H1 (cell line): ENCODE data around the gene S1PR2. TPM values are rescaled to one million over a fixed set of nuclear protein-coding genes. Genes with fewer than 3 reads are reported as not detected.
A peak's percentile ranks its signal among the peaks of the same experiment; 100 is the strongest.

Experiments
- ATF2 ChIP-seq: IDR thresholded peaks from 2 replicates; pipeline ENCODE4 v1.6.1; 2012; ENCODE audit warnings: low read length, inconsistent platforms
- BCL11A ChIP-seq, 2 experiments: IDR thresholded peaks; one replicate each; pipeline ENCODE4 v1.6.1; 2011; ENCODE audit warnings: low read depth in 2 of 2, low read length in 2 of 2, mild to moderate bottlenecking in 2 of 2
- BRCA1 ChIP-seq: IDR thresholded peaks from 2 replicates; pipeline ENCODE4 v1.6.1; 2012; ENCODE audit warnings: low read depth, low read length, improper control_type of control experiment
- CBX5 ChIP-seq: fragments of 300-800, 300-1000 bp; sonication (generic); IDR thresholded peaks from 2 replicates; pipeline ENCODE4 v1.7.1; 2016; ENCODE audit warnings: antibody characterized with exemption, low read length, low read depth
- CBX8 ChIP-seq: fragments of 300-800, 300-1000 bp; sonication (generic); IDR thresholded peaks from 2 replicates; pipeline ENCODE4 v1.7.1; 2016; ENCODE audit warnings: low read depth, low read length, borderline replicate concordance
- CHD1 ChIP-seq: IDR thresholded peaks from 2 replicates; pipeline ENCODE4 v1.6.1; 2012; ENCODE audit warnings: low read depth, low read length, improper control_type of control experiment
- CHD2 ChIP-seq: IDR thresholded peaks from 2 replicates; pipeline ENCODE4 v1.6.1; 2012; ENCODE audit warnings: low read length, improper control_type of control experiment
- CTBP2 ChIP-seq: IDR thresholded peaks from 2 replicates; pipeline ENCODE4 v1.7.0; 2011; ENCODE audit warnings: borderline replicate concordance, mild to moderate bottlenecking, moderate library complexity, mixed read lengths, low read length; ENCODE audit not compliant: insufficient read depth, insufficient read length
- E2F6 ChIP-seq: IDR thresholded peaks from 2 replicates; pipeline ENCODE4 v1.6.1; 2012; ENCODE audit warnings: inconsistent platforms
- EP300 ChIP-seq, 2 experiments: IDR thresholded peaks; 1 replicate in 1 of 2; 2 replicates in 1 of 2; pipeline ENCODE4 v1.6.1; 2011 to 2012; ENCODE audit warnings: low read depth in 2 of 2, low read length in 2 of 2, mild to moderate bottlenecking in 2 of 2, borderline replicate concordance in 1 of 2, inconsistent platforms in 1 of 2, moderate library complexity in 1 of 2
- GABPA ChIP-seq: IDR thresholded peaks from 2 replicates; pipeline ENCODE4 v1.6.1; 2011; ENCODE audit warnings: mild to moderate bottlenecking, low read length, moderate library complexity, borderline replicate concordance; ENCODE audit not compliant: insufficient read depth
- HDAC2 ChIP-seq, 2 experiments: fragments of 300-600 bp in 1 of 2; sonication (generic) in 1 of 2; IDR thresholded peaks; 2 replicates each; pipeline ENCODE4 v1.6.1; 2011 to 2012; ENCODE audit warnings: low read depth in 2 of 2, low read length in 2 of 2, mild to moderate bottlenecking in 2 of 2, moderate library complexity in 2 of 2, borderline replicate concordance in 1 of 2, inconsistent platforms in 1 of 2
- KDM5A ChIP-seq: fragments of 200-600 bp; IDR thresholded peaks from 2 replicates; pipeline ENCODE4 v1.7.1; 2012; ENCODE audit warnings: mild to moderate bottlenecking, low read length, inconsistent platforms, mixed read lengths
- RAD21 ChIP-seq, 2 experiments: IDR thresholded peaks in 1 of 2; conservative IDR thresholded peaks in 1 of 2; 2 replicates each; pipeline ENCODE4 v1.6.1; 2011; ENCODE audit warnings: low read depth in 2 of 2, low read length in 2 of 2, improper control_type of control experiment in 1 of 2, inconsistent platforms in 1 of 2, mild to moderate bottlenecking in 1 of 2, moderate library complexity in 1 of 2
- RFX5 ChIP-seq: IDR thresholded peaks from 2 replicates; pipeline ENCODE4 v1.6.1; 2011; ENCODE audit warnings: low read depth, low read length, improper control_type of control experiment, borderline replicate concordance
- RXRA ChIP-seq: IDR thresholded peaks from 2 replicates; pipeline ENCODE4 v1.6.1; 2011; ENCODE audit warnings: low read depth, mild to moderate bottlenecking, low read length, moderate library complexity; ENCODE audit not compliant: insufficient read depth
- SIRT6 ChIP-seq: IDR thresholded peaks from one replicate; pipeline ENCODE4 v1.7.1; 2012; ENCODE audit warnings: low read length, inconsistent platforms
- SIX5 ChIP-seq: IDR thresholded peaks from 2 replicates; pipeline ENCODE4 v1.6.1; 2011; ENCODE audit warnings: mild to moderate bottlenecking, low read depth, low read length
- SP2 ChIP-seq: IDR thresholded peaks from 2 replicates; pipeline ENCODE4 v1.6.1; 2012; ENCODE audit warnings: mild to moderate bottlenecking, low read length, inconsistent platforms
- polyA plus RNA-seq, 7 experiments: library from polyadenylated mRNA; depleted of rRNA in 3 of 7; stranded (reverse) in 5 of 7; unstranded in 2 of 7; fragments of >200 nt in 5 of 7; fragments of 200-250 nt in 2 of 7; gene quantifications; 1 replicate in 5 of 7; 2 replicates in 1 of 7; 4 replicates in 1 of 7; pipeline versions ENCODE4 v1.2.1 to v1.2.3, GENCODE V29; 2011 to 2013; ENCODE audit warnings: missing spikeins in 2 of 7, mixed read lengths in 2 of 7
- total RNA-seq: library from RNA; stranded (reverse); fragmentation: NEBNext Ultra II Directional; extraction: Animal tissue kit (Norgen Biotek cat#: 25700); gene quantifications from 2 replicates; pipeline ENCODE4 v1.2.1, GENCODE V29; 2021

The S1PR2 gene
- total and polyA plus RNA-seq, 2 of the 8 experiments (the other 6 are each of a cell fraction or from before 2014, with no cell fraction given): 17.5 to 19.4 TPM

- TF ChIP-seq BRCA1 (no peak), SP2 (no peak), CTBP2 (no peak), ATF2 (no peak), RXRA (0 out of 2 replicates have a peak, but pooled peaks have one; percentile 32), CHD1 (no peak), BCL11A (IDR thresholded peaks at IDR 0.05; ENCODE audit: low read depth in 2 of 2, low read length in 2 of 2) (peak in 1 of 2 experiments; percentile 1), KDM5A (no peak), E2F6 (no peak), EP300 (IDR thresholded peaks at IDR 0.05; ENCODE audit: borderline replicate concordance in 1 of 2, low read depth in 2 of 2, low read length in 2 of 2) (peak; percentile 54 to 80; a peak in 2 of 3 replicates), GABPA (no peak), CBX8 (no peak), SIRT6 (no peak), RAD21 (IDR thresholded peaks at IDR 0.05 in 1 of 2, conservative IDR thresholded peaks at IDR 0.05 in 1 of 2; ENCODE audit: low read depth in 2 of 2, low read length in 2 of 2) (peak; percentile 38 to 55), HDAC2 (IDR thresholded peaks at IDR 0.05; ENCODE audit: borderline replicate concordance in 1 of 2, low read depth in 2 of 2, low read length in 2 of 2) (no peak), RFX5 (no peak), CHD2 (0 out of 2 replicates have a peak, but pooled peaks have one; percentile 28), CBX5 (no peak), SIX5 (no peak)
These were observed 11.5 kb downstream of the S1PR2 start (continued) for GRCh38 chr19:10219678-10220077.
